CD4-positive, alpha-beta T cell treated with Interleukin-10 for 1 hour (primary cell): ENCODE data around the gene AMZ2.

Experiments used
- DNase-seq: peaks from one replicate; pipeline ENCODE4 v3.0.0-alpha.2; 2020

The AMZ2 gene

DNA sequence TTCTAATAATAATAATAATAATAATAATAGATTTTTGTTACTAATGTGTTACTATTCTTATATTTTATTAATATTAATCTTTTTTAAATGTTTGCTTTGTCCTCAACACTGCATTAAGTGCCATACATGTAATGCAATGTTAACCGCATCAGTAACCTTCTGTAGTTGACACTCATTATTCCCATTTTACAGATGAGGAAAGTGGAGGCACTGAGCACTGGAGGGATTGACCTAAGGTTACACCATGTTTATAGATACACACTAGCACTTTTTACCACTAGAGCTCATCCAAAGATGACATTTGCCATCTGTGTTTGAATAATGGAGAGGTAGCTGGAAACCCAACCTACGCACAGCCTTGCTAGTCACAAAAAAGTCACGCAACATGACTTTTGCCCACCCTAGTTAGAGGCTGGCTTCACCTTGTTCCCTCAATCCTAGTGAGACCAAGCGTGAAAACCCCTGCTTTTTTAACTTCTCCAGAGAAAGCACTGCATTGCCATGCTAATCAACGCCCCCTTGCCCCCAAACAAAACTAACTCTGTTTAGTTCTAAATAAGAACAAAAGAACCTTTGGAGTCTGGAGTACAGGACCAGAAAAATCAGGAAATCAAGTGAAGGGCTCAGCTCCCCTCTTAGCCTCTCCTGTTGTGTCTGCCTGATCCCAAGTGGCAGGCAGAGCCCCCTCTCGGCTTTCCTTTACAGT lies 45.8 kb downstream of the AMZ2 start:
- no peak for DNase-seq

DNA sequence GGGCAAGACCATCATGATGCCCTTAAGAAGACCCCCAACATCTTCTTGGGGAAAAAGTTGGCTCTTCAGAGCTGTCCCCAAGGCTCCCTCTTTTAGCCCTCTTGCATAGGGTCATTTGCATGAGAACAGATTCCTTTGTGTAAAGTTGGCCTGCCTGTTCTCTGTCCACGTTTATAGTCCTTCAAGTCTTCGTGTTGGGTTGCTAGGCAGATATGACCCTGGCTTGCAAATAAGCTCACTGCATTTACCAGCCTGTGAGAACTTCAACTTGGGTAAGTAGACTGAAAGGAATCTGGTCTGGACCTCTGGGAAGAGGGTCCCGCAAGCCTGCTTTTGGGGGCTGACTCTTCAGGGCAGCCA lies 46.3 kb downstream of the AMZ2 start:
- no peak for DNase-seq

DNA sequence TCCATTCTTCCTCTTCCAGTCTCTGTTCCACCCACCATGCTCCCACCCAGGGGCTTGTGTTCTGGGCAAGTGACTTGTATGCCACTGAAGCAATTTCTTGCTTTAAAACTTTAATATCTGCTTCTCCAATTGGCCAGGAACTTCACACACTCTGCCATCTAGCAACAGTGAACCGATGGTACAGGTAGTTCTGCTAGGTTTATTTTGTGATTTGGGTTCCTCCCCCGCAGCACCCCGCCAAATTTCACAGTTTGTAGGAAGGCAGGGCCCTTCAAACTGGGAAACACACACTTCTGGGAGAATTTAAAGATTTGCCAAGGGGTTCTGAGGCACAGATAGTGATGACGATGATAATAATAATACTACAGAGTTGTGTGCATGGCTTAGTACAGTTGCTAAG lies 46.8 kb downstream of the AMZ2 start:
- DNase-seq, result no peak

DNA sequence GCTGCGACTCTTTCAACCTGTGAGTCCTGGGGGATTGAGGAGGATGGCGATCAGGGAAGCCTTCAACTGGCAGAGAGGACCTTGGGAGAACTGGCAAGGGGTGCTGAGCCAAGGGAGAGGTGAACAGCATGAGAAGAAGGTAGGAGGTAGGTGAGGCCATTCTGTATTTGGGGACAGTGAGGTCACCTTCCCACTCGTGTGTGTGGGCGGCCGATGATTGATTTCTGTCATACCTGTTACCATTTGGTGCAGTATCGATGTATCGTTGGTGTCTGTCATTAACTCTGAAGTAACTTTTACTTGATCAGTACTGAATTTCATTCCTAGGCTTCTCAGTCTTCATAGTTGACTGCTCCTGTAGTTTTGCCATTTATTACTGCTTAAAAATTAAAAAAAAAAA lies 47.2 kb downstream of the AMZ2 start:
- DNase-seq, result no peak

DNA sequence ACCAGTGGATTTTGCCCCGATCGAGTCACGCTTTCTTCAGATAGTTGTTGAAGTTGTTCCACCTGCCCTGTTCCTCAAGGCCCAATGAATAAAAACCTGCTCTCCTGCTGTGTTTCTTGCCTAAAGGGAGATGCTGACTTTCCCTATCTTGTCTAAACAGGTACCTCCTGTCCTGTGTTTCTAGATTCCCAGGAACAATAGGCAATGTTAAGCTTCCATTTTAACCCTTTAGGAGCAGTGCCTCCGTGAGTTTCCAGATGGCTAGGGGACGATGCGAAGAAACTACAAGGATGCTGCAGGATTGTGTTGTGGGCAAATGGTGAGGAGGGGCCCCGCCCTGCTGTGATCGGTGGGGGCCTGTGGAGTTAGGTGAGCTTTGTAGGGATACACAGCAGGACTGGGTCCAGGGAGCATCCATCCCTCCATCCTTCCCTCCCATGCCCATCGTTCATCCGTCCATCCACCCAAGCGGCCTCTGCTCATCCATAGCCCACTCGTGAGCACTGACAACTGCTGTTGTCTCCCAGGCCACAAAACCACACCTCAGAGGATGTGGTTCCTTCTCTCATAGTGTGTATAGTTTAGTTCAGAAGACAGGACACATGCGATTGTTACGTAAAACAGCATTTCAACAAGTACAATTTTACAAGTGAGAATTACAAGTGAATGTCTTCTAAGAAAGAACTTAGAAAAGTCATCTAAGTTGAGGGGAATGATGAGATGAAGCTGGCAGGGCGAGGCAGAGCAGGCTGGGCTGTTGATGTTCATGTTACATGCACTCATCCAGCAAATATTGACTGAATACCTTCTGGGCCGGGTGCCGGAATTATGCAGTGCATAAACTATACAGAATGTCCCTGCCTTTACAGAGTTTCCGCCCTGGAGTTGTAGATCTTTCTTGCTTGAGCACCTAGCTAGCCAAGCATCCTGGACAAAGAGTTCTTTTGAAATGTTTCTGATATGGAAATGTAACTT lies 48.7 kb downstream of the AMZ2 start:
- peak; percentile 77 for DNase-seq

DNA sequence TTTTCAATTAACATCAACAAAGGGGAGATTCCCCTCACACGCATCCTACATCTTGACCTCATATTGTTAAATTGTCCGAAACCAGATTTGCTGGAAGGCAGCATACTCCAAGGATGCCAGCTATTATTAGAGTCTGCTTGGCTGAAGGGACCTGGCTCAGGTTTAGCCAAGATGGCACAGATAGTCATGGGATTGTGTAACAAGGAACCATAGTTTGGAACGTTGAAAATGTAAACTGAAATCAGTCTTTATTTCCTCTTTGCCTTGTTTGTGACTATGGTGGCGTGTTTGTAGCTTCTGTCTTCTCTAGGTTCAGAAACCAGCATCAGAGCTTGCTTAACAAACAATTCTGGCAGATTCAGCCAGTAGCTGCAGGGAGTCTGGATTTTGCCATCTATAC lies 49.4 kb downstream of the AMZ2 start:
- no peak for DNase-seq

DNA sequence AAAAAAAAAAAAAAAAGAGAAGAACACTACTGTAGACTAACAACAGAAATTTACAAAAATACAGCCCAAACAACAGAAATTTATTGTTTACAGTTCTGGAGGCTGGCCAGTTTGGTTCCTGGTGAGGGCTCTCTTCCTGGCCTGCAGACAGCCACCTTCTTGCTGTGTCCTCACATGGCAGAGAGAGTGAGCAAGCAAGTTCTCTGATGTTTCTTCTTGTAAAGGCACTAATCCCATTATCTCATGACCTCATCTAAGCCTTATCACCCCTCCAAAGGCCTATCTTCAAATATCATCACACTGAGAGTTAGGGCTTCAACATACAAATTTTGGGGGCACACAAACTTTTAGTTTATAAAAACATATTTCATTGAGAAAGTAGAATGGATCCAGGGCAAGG lies 50.8 kb downstream of the AMZ2 start:
- no peak for DNase-seq

DNA sequence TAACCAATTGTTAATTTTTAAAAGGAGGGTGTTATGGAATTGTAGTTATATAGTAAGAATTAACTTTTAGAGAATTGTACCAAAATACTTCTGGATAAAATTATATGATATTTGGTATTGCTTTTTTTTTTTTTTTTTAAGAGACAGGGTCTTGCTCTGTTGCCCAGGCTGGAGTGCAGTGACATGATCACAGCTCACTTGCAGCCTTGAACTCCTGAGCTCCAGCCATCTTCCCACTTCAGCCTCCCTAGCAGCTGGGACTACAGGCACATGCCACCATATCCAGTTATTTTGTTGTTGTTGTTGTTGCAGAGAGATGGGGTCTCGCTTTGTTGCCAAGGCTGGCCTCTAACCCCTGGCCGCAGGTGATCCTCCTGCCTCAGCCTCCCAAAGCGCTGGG lies 52.0 kb downstream of the AMZ2 start:
- no peak for DNase-seq

DNA sequence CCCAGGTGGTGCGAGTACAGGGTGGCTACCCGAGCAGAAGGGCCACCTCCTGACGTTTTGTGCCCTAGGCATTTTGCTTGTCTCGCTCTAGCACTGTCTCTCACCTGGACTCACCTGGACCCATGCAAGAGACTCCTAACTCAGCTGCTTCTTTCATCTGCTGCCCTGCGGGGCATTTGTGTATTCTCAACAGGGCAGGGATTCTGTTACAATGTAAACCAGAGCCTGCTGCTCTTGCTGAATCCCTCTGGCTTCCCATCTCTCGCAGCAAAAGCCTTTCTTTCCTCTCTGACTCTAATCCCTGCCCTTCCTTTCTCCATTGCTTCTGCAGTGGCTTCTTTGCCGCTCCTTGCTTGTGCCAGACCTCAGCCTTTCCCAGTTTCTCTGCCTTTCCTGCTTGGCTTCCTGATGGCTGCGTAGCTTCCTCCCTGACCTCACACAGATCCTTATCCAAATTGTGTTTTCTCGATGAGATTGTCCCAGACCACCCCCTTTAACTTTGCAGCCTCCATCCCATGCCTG lies 53.7 kb downstream of the AMZ2 start:
- no peak for DNase-seq

DNA sequence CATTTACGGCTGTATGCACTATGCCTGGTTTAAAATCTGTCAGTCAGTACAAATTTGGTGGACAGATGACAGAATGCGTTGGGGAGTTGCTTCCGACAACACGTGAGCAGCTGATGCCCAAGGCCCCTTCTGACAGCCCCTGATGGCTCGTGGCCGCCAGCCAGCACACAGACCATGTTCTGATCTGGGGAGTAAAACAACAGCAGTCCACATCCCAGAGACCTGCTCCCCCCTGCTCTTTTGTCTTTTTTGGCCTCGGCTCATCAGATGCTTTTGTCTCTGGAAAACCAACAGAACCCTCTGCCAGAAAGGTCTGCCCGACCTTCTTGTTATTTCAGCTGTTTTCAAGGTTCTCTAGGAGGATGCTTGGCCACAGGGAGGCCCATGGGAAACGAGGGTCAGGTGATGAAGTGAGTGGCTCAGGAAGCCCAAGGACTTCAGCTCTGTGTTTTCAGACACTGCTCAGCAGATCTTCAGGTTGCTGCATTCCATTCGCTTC lies 54.3 kb downstream of the AMZ2 start:
- DNase-seq, result no peak

DNA sequence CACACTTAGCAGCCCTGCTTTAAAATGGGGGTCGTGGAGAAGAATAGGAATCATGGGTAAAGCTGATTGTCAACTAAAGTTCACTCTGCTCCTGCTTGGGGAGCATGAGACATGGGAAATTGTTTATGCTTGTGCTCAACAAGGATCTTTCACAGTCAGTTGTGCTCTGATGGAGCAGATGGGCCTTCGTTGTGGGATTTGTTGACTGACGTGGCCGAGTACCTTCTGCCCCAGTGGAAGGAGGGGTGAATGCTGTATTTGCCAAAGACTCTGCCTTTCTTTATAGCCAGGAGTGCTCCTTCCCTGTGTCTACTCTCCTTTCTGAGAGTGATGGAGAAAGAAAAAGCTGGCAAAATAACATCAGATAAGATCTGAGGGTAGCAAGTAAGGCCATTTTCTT lies 54.8 kb downstream of the AMZ2 start:
- no peak for DNase-seq

DNA sequence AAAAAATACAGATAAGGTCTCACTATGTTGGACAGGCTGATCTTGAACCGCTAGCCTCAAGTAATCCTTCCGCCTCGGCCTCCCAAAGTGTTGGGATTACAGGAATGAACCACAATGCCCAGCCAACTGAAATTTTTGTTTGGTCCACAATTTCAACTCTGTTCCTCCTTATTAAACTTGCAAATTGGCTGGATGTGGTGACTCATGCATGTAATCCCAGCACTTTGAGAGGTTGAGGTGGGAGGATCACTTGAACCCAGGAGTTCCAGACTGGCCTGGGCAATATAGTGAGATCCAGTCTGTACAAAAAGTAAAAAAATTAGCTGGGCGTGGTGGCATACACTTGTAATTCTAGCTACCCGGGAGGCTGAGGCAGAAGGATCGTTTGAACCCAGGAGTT lies 56.9 kb downstream of the AMZ2 start:
- no peak for DNase-seq

DNA sequence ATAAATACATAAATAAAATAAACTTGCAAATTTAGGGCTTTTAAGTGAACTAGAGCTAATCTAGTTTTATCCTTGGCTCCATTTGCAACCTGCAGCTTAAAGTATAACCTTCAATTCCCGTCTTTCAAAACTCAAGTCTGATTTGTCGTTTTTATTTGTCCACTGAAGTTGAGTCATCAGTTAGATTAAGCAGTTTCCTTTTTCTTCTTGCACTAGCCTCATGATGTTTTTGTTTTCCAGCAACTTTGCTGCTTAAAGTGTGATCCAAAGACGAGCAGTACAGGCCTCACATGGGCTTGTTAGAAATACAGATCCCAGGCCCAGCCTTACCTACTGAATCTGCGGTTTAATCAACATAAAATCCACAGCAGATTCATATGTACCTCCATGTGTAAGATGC lies 57.3 kb downstream of the AMZ2 start:
- no peak for DNase-seq
